HL-60/S4 treated with retinoic acid at 250 ng/mL for 4 days and 3 days (cell line): Measurements from ENCODE around the gene PCK1.

Source experiments
- in situ Hi-C: fragments of 300-500 bp; cut with MboI; formaldehyde crosslinking; loops from 2 replicates; pipeline ENCODE4 v1.7.0; 2022; ENCODE audit warnings: low sequenced_read_pairs

The PCK1 gene

DNA sequence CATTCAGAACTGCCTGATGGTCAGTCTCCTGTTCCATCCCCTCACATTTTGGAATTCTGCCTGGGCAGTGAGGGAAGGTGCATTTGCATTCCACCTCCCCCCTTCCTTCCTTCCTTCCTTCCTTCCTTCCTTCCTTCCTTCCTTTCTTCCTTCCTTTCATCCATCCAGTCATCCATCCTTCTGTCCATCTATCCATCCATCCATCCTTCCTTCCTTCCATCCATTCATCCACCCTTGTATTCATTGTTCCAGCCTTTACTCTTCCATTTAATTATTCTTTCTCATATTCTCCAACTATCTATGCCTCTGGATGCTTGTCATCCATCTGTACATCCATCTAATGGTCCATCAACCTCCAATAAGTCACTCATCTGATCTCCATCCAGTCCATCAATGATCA lies 14.0 kb downstream of the PCK1 start:
- in situ Hi-C loops: loop anchor here (25.0 kb wide), 1 partner anchor 488 kb away; no protein-coding TSS in a partner anchor

GRCh38 chr20:57576002-57576401 lies 15.1 kb downstream of the PCK1 start:
- in situ Hi-C loops: loop anchor here (25.0 kb wide), 1 partner anchor 489 kb away; no protein-coding TSS in a partner anchor

DNA sequence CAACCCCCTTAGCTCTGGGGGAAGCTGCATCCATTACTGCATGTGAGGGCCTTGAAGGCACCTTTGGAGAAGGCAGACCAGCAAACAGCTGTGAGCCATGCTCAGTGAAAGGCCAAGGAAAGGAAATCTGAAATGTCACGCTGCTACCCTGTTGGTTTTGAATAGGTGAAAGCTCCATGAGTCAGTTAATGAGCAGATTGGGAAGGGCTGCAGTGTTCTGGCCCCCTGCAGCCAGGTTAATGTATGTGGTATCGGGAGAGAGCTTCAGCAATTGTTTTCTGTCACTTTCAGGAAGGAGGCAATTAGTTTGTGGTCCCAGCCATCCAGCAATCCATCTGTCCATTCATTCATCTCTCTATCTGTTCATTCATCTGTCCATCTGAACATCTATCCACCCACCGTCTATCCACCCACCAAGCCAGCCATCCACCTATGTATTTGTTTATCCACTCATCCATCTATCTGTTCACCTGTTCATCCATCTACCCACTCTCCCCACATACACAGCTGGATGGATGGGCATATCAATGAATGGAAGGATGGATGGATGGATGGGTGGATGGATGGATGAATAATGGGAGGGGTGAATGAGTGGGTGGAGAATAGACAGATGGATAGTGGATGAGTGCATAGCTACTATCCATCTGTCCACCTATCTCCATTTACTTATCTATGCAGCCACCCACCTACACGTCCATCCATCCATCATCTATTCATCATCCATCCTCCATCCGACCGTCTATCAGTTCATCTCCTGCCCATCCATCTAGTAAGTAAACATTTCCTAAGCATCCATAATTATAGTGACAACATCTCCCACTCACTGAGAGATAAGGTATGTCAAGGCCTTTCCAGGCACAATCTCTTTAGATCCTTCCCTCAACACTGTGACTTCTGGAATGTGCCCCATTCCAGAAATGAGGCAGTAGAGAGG lies 16.0 kb downstream of the PCK1 start:
- in situ Hi-C loops: loop anchor here (25.0 kb wide), 1 partner anchor 490 kb away; no protein-coding TSS in a partner anchor

DNA sequence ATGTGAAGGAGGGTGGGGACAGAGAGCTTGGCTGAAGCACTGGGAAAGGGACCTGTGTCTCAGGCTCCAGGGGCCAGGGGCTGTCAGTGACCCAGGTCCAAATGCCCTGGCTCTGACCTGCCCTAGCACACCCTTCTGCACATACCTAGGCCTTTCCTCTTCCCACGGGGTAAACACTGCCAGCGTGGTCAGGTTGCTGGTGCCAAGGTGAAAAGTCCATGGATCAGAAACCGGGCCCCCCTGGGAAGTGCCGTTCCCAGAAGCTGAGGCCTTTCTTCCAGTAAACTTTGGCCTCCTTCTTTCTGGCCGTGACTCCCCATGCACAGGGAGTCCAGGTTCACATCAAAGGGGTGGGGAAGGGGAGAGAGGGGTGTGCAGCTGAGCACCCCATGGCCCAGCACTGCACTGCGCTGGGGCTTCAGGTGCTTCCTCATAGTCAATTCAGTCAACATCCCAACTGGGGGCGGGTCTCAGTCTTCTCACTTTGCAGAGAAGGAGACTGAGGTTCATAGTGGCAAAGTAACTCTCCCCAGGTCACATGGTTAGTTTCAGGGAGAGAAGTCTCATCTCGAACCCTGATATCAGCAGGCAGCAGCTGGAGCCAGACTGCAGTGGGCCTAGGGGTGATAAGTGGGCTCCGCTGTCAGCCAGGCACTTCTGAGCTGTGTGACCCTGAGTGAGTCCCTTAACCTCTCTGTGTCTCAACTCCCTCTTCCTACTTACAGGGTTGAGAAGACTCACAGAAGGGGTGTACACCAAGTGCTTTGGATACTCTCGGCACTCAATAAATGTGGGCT lies 17.0 kb downstream of the PCK1 start:
- in situ Hi-C loops: loop anchor here (25.0 kb wide), 1 partner anchor 491 kb away; no protein-coding TSS in a partner anchor

- in situ Hi-C loops: loop anchor here (25.0 kb wide), 1 partner anchor 491 kb away; no protein-coding TSS in a partner anchor
These were observed 17.7 kb downstream of the PCK1 start for GRCh38 chr20:57578476-57579165.

GRCh38 chr20:57579331-57579897 lies 18.5 kb downstream of the PCK1 start:
- in situ Hi-C loops: loop anchor here (25.0 kb wide), 1 partner anchor 492 kb away; no protein-coding TSS in a partner anchor

GRCh38 chr20:57579898-57580447 lies 19.1 kb downstream of the PCK1 start:
- in situ Hi-C loops: loop anchor here (10.0 to 25.0 kb wide), 2 partner anchors 75 to 493 kb away; no protein-coding TSS in a partner anchor

- in situ Hi-C loops: loop anchor here (10.0 to 25.0 kb wide), 2 partner anchors 76 to 493 kb away; no protein-coding TSS in a partner anchor
These were observed 19.7 kb downstream of the PCK1 start for GRCh38 chr20:57580478-57581201.

- in situ Hi-C loops: loop anchor here (10.0 to 25.0 kb wide), 2 partner anchors 77 to 494 kb away; no protein-coding TSS in a partner anchor
These were observed 20.5 kb downstream of the PCK1 start for GRCh38 chr20:57581202-57582028.

DNA sequence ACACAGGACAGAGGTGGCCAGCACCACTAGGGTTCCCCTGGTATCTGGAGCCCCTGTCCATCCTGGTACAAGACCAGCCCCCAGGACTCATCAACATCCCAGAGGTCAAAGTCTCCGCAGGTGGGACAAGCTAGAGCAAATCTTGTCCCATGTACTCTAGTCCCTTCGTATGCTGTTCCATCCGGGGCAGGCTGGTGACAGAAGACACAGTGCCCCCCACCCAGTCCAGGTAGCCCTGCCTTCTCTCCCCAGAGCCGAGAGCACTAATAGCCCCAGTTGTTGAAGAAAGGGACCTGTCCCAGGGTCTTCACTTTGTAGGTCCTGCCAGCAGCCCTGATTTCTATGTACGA lies 21.1 kb downstream of the PCK1 start:
- in situ Hi-C loops: loop anchor here (10.0 to 25.0 kb wide), 2 partner anchors 77 to 495 kb away; no protein-coding TSS in a partner anchor

DNA sequence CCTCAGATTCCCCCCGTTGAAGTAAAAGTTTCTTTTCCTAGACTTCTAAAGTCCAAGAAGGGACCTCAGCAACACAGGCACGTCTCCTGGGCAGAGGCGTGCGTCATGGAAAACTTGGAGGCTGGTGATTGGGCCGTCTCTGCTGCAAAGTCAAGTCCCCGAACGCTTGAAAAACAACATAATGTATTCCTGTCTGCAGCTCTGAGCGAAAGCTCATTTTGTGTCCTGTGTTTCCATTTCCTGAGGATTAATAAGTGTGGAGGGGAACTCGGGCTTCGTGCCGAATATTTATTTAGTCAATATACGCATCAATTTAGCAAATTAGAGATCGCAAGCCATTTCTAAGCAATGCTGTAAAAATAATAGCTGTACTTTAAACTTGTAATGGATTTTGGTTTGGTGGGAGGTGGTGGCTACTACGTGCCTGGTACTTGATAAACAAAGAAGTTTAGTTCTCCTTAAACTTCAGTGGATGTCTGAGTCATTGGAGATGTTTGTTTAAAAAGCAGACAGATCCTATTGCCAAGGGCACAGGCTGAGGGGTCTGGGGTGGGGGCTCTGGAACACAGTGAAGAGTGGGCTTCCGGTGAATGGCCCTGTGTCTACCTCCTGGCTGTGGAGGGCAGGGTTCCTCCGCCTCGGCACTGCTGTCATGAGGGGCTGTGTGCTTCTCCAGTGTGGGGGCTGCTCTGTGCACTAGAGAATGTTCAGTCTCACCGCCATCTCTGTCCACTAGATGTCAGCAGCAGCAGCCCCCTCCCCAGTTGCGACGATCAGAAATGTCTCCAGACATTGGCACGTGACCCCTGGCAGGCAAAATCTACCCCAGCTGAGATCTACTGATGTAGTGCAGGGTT lies 21.8 kb downstream of the PCK1 start:
- in situ Hi-C loops: loop anchor here (10.0 to 25.0 kb wide), 2 partner anchors 78 to 495 kb away; no protein-coding TSS in a partner anchor

DNA sequence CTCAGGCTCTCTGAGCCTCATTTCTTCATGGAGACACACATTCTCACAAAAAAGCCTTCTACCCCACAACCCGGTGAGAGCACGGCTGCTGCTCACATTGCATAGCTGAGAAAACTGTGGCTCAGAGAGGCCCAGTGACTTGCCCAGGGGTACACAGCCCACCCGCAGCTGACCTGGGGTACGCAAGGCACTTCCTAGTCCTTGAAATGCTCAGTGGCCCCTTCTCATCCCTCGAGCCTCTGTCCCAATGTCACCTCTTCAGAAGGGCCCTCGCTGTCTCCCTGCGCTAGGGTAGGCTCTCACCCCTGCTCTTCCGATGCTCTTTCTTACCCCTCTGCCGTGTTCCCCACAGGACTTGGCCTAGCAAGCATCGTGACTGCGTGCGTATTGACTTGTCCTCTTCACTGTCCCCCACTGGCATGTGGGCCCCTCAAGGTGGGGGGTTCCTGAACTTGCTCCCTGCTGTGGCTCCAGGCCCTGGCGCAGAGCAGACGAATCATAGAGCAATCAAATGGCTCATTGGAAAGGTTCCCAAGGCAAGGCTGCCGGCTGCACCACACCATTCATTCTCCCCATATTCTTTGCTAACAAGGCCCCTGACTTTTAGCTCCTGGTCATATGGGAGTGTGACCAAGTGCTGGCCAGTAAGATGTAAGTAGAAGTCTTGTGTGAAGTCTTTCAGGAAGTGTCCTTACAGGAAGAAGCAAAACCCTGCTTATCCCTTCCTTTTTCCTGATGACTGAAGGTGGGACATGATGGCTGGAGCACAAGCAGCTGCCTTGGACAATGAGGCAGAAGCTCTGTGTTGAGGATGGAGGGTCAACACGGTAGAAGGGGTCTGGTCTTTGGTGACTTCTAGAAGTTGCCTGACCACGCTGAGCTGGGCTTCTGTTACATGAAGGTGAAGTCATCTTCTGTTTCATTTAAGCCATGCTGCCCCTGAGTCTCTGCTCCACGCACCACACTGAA lies 22.7 kb downstream of the PCK1 start:
- in situ Hi-C loops: loop anchor here (10.0 to 25.0 kb wide), 2 partner anchors 79 to 496 kb away; no protein-coding TSS in a partner anchor

DNA sequence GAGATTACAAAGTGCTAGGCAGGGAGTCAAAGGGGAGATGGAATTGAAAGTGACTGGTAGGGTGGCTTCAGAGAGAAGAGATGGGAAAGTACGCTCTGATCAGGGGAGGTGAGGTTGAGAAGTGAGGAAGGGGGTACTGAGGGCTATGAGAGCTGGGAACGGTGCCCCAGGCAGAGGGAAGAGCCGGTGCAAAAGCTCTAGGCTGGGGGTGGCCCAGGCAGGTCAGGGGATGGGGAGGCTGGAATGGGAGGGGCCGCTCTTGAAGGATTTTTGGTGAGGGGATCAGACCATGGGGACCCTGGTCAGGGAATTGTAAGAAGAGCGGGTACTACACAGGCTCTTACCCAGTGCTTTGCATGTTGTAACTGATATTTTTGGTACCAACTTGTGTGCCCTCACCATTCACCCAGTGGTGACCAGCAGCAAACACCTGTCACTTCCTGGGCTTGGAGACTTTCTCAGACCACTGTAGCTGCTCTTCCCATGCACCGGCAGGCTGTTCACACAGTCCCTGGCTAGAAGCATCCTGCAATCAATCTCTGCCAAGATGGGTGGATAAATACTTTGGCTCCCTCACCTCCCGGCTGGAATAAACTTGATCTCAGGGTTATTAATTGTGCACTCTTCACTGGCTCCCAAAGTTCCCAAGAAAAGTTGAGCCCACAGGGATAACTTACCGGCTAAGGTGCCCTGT lies 24.0 kb downstream of the PCK1 start:
- in situ Hi-C loops: loop anchor here (10.0 to 25.0 kb wide), 2 partner anchors 80 to 498 kb away; no protein-coding TSS in a partner anchor

- in situ Hi-C loops: loop anchor here (10.0 to 25.0 kb wide), 2 partner anchors 81 to 498 kb away; no protein-coding TSS in a partner anchor
These were observed 24.7 kb downstream of the PCK1 start for GRCh38 chr20:57585466-57586213.
